OCI-LY7 (cell line): ENCODE results near the gene ADCY1.

Source experiments
- EZH2phosphoT487 ChIP-seq: fragments of 200-600 bp; sonication (generic); IDR thresholded peaks from 2 replicates; pipeline ENCODE4 v1.6.1; 2018; ENCODE audit warnings: low read depth, borderline replicate concordance, mild to moderate bottlenecking, mixed run types, antibody characterized with exemption, low read length, moderate library complexity, mixed read lengths
- TF ChIP-seq, protein P1 (sequence below): fragments of 200-600 bp; sonication (generic); conservative IDR thresholded peaks from 2 replicates; pipeline ENCODE4 v1.5.1; 2014; ENCODE audit warnings: mild to moderate bottlenecking, antibody characterized with exemption, low read length, moderate library complexity, mixed read lengths

DNA sequence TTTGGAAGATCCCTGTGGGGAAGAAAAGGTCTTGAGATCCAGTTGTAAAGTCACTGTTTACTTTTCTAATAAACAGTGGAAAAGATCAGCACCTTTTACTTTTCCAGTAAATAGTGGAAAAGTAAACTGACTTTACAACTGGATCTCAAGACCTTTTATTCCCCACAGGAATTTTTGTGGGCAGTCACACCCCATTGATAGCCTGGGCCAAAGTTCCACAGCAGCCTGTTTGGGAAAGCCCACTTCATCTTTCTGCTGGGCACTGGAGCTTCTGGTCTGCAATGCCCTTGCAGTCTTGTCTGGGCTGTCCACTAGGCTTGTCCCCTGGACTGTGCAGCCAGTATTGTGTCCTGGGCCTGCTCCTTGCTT lies 50.2 kb downstream of the ADCY1 start:
- TF ChIP-seq, protein P1, sequence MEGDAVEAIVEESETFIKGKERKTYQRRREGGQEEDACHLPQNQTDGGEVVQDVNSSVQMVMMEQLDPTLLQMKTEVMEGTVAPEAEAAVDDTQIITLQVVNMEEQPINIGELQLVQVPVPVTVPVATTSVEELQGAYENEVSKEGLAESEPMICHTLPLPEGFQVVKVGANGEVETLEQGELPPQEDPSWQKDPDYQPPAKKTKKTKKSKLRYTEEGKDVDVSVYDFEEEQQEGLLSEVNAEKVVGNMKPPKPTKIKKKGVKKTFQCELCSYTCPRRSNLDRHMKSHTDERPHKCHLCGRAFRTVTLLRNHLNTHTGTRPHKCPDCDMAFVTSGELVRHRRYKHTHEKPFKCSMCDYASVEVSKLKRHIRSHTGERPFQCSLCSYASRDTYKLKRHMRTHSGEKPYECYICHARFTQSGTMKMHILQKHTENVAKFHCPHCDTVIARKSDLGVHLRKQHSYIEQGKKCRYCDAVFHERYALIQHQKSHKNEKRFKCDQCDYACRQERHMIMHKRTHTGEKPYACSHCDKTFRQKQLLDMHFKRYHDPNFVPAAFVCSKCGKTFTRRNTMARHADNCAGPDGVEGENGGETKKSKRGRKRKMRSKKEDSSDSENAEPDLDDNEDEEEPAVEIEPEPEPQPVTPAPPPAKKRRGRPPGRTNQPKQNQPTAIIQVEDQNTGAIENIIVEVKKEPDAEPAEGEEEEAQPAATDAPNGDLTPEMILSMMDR = no peak
- no peak for TF ChIP-seq EZH2phosphoT487
